Spinal cord (tissue), 10 donors: ENCODE data around the gene RAB21. TPM values are rescaled to one million over a fixed set of nuclear protein-coding genes. Genes with fewer than 3 reads are reported as not detected.
"Not testable (repeated sequence)": the region's sequence is repeated elsewhere in the genome, so short reads cannot be mapped to it uniquely, and the experiment has no call there.

ENCODE experiments used
- DNase-seq, 6 donors: peaks; one replicate each; pipeline versions ENCODE4 v3.0.0 to v3.0.0-alpha.2; 2013 to 2015; ENCODE audit warnings: low spot score in 6 of 6, low read depth in 4 of 6
- H3K27ac ChIP-seq: one replicate; pipeline ENCODE4 v1.5.1; 2013; ENCODE audit warnings: low read depth, low read length, control low read depth
- H3K27me3 ChIP-seq: one replicate; pipeline ENCODE4 v1.6.1; 2013; ENCODE audit warnings: low read length; ENCODE audit not compliant: control insufficient read depth, insufficient read depth
- H3K36me3 ChIP-seq: one replicate; pipeline ENCODE4 v1.6.1; 2013; ENCODE audit warnings: low read length; ENCODE audit not compliant: control insufficient read depth, insufficient read depth
- H3K4me1 ChIP-seq: one replicate; pipeline ENCODE4 v1.6.1; 2013; ENCODE audit warnings: low read length; ENCODE audit not compliant: control insufficient read depth, insufficient read depth
- H3K4me3 ChIP-seq: one replicate; pipeline ENCODE4 v1.5.1; 2013; ENCODE audit warnings: low read depth, low read length, control low read depth
- H3K9me3 ChIP-seq: one replicate; pipeline ENCODE4 v1.6.1; 2013; ENCODE audit warnings: low read length; ENCODE audit not compliant: control insufficient read depth, insufficient read depth
- WGBS: methylation state at CpG from one replicate; pipeline ENCODE4 v1.1.5; 2013; ENCODE audit warnings: missing lambda C conversion rate; ENCODE audit not compliant: insufficient coverage; 5-methylcytosine and 5-hydroxymethylcytosine counted together
- polyA plus RNA-seq, 2 donors: library from polyadenylated mRNA; unstranded; fragments of 120-200 nt; gene quantifications; one replicate each; pipeline ENCODE4 v1.2.1, GENCODE V29; 2013; ENCODE audit not compliant: insufficient read length in 2 of 2
- total RNA-seq, 2 donors: library from RNA; depleted of rRNA in 1 of 2; stranded (reverse); fragments of 120-200 nt in 1 of 2; fragments of >200 nt in 1 of 2; gene quantifications; one replicate each; pipeline versions ENCODE4 v1.2.3 to v1.2.4, GENCODE V29; 2013 to 2014
- donor health status: healthy.

RAB21 gene
- total and polyA plus RNA-seq, 4 donors = 26.4 to 62.5 (median 51.6) TPM

- Histone ChIP-seq H3K27ac (no peak overlapping the region), H3K4me3 (no peak overlapping the region), H3K27me3 (peaks cover 2% of the 10 kb centered on the region), H3K4me1 (no peaks in the 10 kb centered on the region), H3K36me3 (no peaks in the 10 kb centered on the region), H3K9me3 (no peaks in the 10 kb centered on the region)
- peak in 2 of 6 donors; percentile 36 to 49 for DNase-seq
- no CpG with 5 or more reads among the region's 5 CpGs for WGBS
Measured at GRCh38 chr12:71748081-71748850, 6.4 kb upstream of the RAB21 start.

DNA sequence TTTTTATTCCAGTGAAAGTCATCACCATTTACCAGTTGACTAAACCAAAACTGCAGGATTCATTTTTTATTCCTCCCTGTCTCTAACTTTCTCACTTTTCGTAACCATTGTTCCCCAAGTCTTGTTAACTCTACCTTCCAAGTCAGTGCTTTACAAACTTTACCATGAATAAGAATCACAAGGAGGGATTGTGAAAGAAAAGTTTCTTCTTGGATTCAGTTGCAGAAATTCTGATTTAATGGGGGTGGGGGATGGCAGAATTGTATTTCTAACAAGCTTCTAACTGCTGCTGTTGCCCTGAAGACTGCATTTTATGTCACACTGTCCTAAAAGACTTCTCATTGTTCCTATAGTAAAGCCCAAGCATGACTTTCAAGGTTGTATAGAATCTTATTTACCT is 5.0 kb upstream of the RAB21 start:
- no peak overlapping the region for H3K27ac ChIP-seq
- H3K27me3 ChIP-seq = peaks cover 2% of the 10 kb centered on the region
- no peak overlapping the region for H3K4me3 ChIP-seq
- no CpG with 5 or more reads among the region's 1 CpG for WGBS
- no peaks in the 10 kb centered on the region for H3K4me1 ChIP-seq
- H3K36me3 ChIP-seq = no peaks in the 10 kb centered on the region
- no peak for DNase-seq
- no peaks in the 10 kb centered on the region for H3K9me3 ChIP-seq

GRCh38 chr12:71752891-71753290 is 1.8 kb upstream of the RAB21 start:
- WGBS = no CpG with 5 or more reads among the region's 1 CpG
- Histone ChIP-seq H3K27ac (no peak overlapping the region), H3K36me3 (no peaks in the 10 kb centered on the region), H3K4me1 (peaks cover 7% of the 10 kb centered on the region), H3K27me3 (peaks cover 2% of the 10 kb centered on the region), H3K4me3 (no peak overlapping the region), H3K9me3 (no peaks in the 10 kb centered on the region)
- DNase-seq = no peak

DNA sequence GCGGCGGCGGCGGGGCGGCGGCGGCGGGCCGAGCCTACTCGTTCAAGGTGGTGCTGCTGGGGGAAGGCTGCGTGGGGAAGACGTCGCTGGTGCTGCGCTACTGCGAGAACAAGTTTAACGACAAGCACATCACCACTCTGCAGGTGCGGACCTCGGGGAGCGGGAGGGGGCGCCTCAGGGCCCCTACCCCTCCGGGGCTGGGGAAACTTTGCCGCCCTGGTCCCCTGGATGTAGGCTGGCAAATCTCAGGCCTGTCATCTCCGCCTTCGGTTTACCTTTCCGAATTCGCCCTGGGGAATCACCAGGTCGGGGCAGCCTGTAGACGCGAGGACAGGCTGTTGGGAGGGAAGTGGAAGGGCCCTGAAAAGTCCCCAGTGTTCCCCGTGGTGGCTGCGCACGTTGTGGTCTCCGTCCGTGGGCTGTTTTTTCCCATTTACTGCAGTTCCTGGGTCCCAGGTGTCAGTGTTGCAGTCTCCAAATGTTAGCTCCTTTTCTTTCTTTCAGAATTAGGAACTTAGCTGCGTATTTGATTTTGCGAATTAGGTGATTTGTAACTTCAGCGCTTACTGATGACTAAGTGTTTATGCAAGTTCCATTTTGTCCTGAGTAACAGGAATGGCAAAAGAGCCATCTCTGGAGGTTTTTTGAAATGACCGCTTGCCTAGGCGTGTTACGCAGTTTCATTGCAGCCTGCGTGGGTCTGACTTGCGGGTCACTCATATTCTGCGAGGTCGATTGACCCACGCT is 656 bp downstream of the RAB21 start:
- Histone ChIP-seq H3K36me3 (peaks cover 3% of the 10 kb centered on the region), H3K4me3 (peak overlapping the region; percentile 73), H3K9me3 (no peaks in the 10 kb centered on the region), H3K27me3 (no peaks in the 10 kb centered on the region), H3K27ac (peak overlapping the region; percentile 70), H3K4me1 (peaks cover 7% of the 10 kb centered on the region)
- DNase-seq = peak in 3 of 6 donors; percentile 13 to 52 (median 35)
- under 1% methylated on average over 37 of the region's 45 CpGs for WGBS

GRCh38 chr12:71756054-71756690 is 1.5 kb downstream of the RAB21 start:
- DNase-seq = peak in 1 of 6 donors; percentile 2
- peak overlapping the region; percentile 70 for H3K27ac ChIP-seq
- peaks cover 3% of the 10 kb centered on the region for H3K36me3 ChIP-seq
- peaks cover 7% of the 10 kb centered on the region for H3K4me1 ChIP-seq
- H3K9me3 ChIP-seq = no peaks in the 10 kb centered on the region
- H3K4me3 ChIP-seq = peak overlapping the region; percentile 73
- WGBS = no CpG with 5 or more reads among the region's 5 CpGs
- H3K27me3 ChIP-seq = no peaks in the 10 kb centered on the region

GRCh38 chr12:71759941-71760340 is 5.3 kb downstream of the RAB21 start:
- no peak overlapping the region for H3K27ac ChIP-seq
- H3K4me3 ChIP-seq = no peak overlapping the region
- whole genome bisulfite sequencing = no CpG with 5 or more reads among the region's 3 CpGs
- H3K9me3 ChIP-seq = no peaks in the 10 kb centered on the region
- no peak for DNase-seq
- H3K27me3 ChIP-seq = no peaks in the 10 kb centered on the region
- peaks cover 7% of the 10 kb centered on the region for H3K4me1 ChIP-seq
- peaks cover 3% of the 10 kb centered on the region for H3K36me3 ChIP-seq

- H3K27ac ChIP-seq = no peak overlapping the region
- peaks cover 3% of the 10 kb centered on the region for H3K36me3 ChIP-seq
- H3K27me3 ChIP-seq = no peaks in the 10 kb centered on the region
- peaks cover 7% of the 10 kb centered on the region for H3K4me1 ChIP-seq
- no peak overlapping the region for H3K4me3 ChIP-seq
- no CpG with 5 or more reads among the region's 3 CpGs for WGBS
- no peak for DNase-seq
- no peaks in the 10 kb centered on the region for H3K9me3 ChIP-seq
Measured at GRCh38 chr12:71760471-71760870, 5.8 kb downstream of the RAB21 start.

- DNase-seq, H3K9me3 ChIP-seq, H3K4me3 ChIP-seq, H3K36me3 ChIP-seq, H3K27ac ChIP-seq, H3K4me1 ChIP-seq, H3K27me3 ChIP-seq: not testable (repeated sequence)
- 100% methylated on average over 1 of the region's 1 CpG for WGBS
Measured at GRCh38 chr12:71761354-71761753, 6.7 kb downstream of the RAB21 start.

DNA sequence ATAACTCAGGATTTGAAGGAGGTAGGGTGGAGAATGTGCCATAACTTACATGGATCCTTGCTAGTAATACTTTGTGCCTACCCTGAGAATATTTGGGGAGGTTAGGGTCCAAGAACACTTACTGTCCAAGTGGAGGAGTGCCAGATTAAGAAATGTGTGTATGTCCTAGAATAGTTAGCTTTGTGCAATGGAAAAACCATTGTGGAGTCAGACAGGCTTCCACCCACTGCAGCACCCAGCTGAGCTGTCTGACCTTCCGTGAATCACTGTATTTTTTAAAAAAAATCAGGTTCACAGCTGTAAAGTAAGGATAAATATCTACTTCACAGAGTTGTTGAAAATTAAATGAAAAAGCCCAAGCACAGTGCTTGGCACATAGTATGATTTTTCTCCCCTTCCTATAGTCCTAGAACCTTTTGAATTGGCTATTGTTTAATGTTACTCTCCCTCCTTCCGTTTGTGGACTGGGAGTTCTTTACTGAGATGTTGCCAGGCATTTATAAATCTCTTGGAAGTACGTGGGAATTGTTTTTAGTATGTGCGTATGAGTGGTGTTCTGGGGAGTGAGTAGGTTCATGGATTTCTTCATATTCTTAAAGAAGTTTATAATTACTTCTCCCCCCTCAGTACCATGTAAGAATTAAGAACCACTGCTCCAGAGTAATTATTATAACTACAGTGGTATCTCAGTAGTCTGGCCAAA is 9.2 kb downstream of the RAB21 start:
- WGBS = no CpG with 5 or more reads among the region's 4 CpGs
- no peaks in the 10 kb centered on the region for H3K27me3 ChIP-seq
- H3K36me3 ChIP-seq = no peaks in the 10 kb centered on the region
- H3K9me3 ChIP-seq = no peaks in the 10 kb centered on the region
- no peaks in the 10 kb centered on the region for H3K4me1 ChIP-seq
- H3K4me3 ChIP-seq = no peak overlapping the region
- no peak overlapping the region for H3K27ac ChIP-seq
- no peak for DNase-seq
